GM21515 (cell line): ENCODE measurements around the gene PPP2R2B.
A peak's percentile ranks its signal among the peaks of the same experiment; 100 is the strongest.

Experiments
- ATAC-seq: cut with Tn5 transposase; IDR thresholded peaks from one replicate; pipeline ENCODE4 v1.9.1; 2021; ENCODE audit not compliant: unreplicated experiment

Gene PPP2R2B

GRCh38 chr5:146878476-146879172, at the start of gene PPP2R2B:
Gene PPP2R2B, minus strand, starts transcription at chr5:146878757.
- ATAC-seq, result peak; percentile 47

GRCh38 chr5:146924132-146924531, 45.6 kb upstream of the PPP2R2B start:
- ATAC-seq, result no peak

- no peak for ATAC-seq
Measured at GRCh38 chr5:146921225-146921624, 42.7 kb upstream of the PPP2R2B start.

GRCh38 chr5:146920351-146920881, 41.9 kb upstream of the PPP2R2B start:
- ATAC-seq, result no peak

GRCh38 chr5:146919304-146919703, 40.7 kb upstream of the PPP2R2B start:
- ATAC-seq, result no peak

- ATAC-seq, result no peak
Measured at GRCh38 chr5:146917931-146918330, 39.4 kb upstream of the PPP2R2B start.

GRCh38 chr5:146912874-146913273, 34.3 kb upstream of the PPP2R2B start:
- no peak for ATAC-seq

GRCh38 chr5:146910239-146910638, 31.7 kb upstream of the PPP2R2B start:
- ATAC-seq, result no peak

GRCh38 chr5:146909255-146910068, 30.9 kb upstream of the PPP2R2B start:
- no peak for ATAC-seq

GRCh38 chr5:146906803-146907202, 28.2 kb upstream of the PPP2R2B start:
- no peak for ATAC-seq

- no peak for ATAC-seq
Measured at GRCh38 chr5:146904890-146905289, 26.3 kb upstream of the PPP2R2B start.

- no peak for ATAC-seq
Measured at GRCh38 chr5:146903789-146904188, 25.2 kb upstream of the PPP2R2B start.

- ATAC-seq, result no peak
Measured at GRCh38 chr5:146902471-146902870, 23.9 kb upstream of the PPP2R2B start.

- ATAC-seq, result no peak
Measured at GRCh38 chr5:146897061-146897460, 18.5 kb upstream of the PPP2R2B start.

GRCh38 chr5:146894753-146895521, 16.4 kb upstream of the PPP2R2B start:
- ATAC-seq, result no peak

GRCh38 chr5:146893991-146894390, 15.4 kb upstream of the PPP2R2B start:
- no peak for ATAC-seq

- ATAC-seq, result no peak
Measured at GRCh38 chr5:146892231-146892630, 13.7 kb upstream of the PPP2R2B start.

- ATAC-seq, result no peak
Measured at GRCh38 chr5:146891511-146891910, 13.0 kb upstream of the PPP2R2B start.

GRCh38 chr5:146890731-146891440, 12.3 kb upstream of the PPP2R2B start:
- ATAC-seq, result no peak

GRCh38 chr5:146890066-146890465, 11.5 kb upstream of the PPP2R2B start:
- ATAC-seq, result no peak

- ATAC-seq, result no peak
Measured at GRCh38 chr5:146889169-146889568, 10.6 kb upstream of the PPP2R2B start.
